Measurements from ENCODE around the gene TFAM.

The TFAM gene

GRCh38 chr10:58436071-58436470 lies 50.9 kb downstream of the TFAM start:
- DNase-seq, result no peak

- DNase-seq, result no peak
Observed at GRCh38 chr10:58438340-58438871, 53.2 kb downstream of the TFAM start.

DNA sequence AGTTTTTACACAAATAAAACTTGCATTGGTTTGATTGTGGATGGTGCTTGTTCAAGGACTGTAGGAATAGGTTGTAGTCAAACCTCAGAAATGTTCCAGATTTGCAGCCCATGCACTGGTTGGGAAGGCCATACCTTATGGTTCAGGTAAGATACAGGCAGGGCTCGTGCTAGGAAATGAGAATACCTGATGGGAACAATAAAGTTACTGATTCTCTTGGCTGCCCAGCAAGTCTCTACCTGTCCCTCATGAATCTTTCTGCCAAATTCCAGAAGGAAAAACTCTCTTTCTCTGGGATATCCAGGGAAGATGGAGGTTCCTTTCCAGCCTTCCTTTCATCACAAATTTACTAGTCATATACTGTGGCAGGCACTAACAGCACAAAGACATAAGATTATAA lies 53.8 kb downstream of the TFAM start:
- no peak for DNase-seq

GRCh38 chr10:58439632-58440364 lies 54.6 kb downstream of the TFAM start:
- DNase-seq, result no peak

GRCh38 chr10:58440484-58440883 lies 55.3 kb downstream of the TFAM start:
- DNase-seq, result no peak

- no peak for DNase-seq
Observed at GRCh38 chr10:58444321-58444720, 59.1 kb downstream of the TFAM start.

DNA sequence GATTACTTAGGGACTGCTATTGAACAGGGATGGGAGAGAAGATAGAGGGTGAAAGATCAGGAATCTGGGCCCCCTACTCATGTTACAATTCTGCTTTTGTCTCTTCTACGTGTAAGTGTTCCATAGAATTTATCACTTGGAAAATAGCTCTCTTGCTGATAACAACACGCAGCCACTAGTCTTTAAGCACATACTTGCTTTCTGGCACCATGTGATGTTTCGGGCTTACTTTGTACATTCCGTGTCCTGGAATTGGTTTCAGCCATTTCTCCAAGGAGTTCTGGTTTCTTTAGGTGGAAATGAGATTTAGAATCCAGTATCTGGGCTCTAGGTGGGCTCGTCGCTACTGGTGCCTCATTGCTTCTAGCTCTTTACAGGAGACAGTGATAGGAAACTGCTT lies 59.7 kb downstream of the TFAM start:
- no peak for DNase-seq

DNA sequence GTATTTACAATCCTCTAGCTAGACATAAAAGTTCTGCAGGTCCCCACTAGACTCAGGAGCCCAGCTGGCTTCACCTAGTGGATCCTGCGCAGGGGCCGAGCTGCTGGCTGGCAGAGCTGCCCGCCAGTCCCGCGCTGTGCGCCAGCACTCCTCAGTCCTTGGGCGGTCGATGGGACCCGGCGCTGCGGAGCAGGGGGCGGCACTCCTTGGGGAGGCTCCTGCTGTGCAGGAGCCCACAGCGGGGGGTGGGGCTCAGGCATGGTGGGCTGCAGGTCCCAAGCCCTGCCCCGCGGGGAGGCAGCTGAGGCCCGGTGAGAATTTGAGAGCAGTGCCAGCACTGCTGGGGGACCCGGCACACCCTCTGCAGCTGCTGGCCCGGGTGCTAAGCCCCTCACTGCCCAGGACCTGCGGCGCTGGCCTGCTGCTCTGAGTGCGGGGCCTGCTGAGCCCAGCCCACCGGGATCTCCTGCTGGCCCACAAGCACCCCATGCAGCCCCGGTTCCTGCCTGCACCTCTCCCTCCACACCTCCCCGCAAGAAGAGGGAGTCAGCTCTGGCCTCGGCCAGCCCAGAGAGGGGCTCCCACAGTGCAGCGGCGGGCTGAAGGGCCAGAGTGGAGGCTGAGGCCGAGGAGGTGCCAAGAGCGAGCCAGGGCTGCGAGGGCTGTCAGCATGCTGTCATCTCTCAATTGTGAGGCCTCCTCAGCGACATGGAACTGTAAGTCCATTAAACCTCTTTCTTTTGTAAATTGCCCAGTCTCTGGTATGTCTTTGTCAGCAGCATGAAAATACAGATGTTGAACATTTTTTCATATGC lies 63.1 kb downstream of the TFAM start:
- DNase-seq, result no peak
